ENCODE measurements around the gene TFCP2. TPM values are rescaled to one million over a fixed set of nuclear protein-coding genes. Genes with fewer than 3 reads are reported as not detected.

TFCP2 gene
- total RNA-seq, 2 donors from 2014 or later = 8.6 to 9.6 TPM

- peak overlapping the region; percentile 72 to 88 for H3K4me3 ChIP-seq
- H3K4me1 ChIP-seq = peaks cover 0 to 20% of the 10 kb centered on the region in 2 donors
- H3K27ac ChIP-seq = no peak overlapping the region
- H3K36me3 ChIP-seq = peaks cover 29% of the 10 kb centered on the region
- no peak for TF ChIP-seq CTCF (IDR thresholded peaks at IDR 0.05)
- DNase-seq (ENCODE audit: low spot score) = no peak
- no peaks in the 10 kb centered on the region for H3K9me3 ChIP-seq
- no peaks in the 10 kb centered on the region for H3K27me3 ChIP-seq
Observed at GRCh38 chr12:51049525-51049924, 123.4 kb downstream of the TFCP2 start.

- Histone ChIP-seq H3K9me3 (no peaks in the 10 kb centered on the region), H3K36me3 (peaks cover 21% of the 10 kb centered on the region), H3K27ac (peak overlapping the region; percentile 96 to 99), H3K4me3 (peak overlapping the region; percentile 72 to 88), H3K4me1 (peaks cover 0 to 20% of the 10 kb centered on the region in 2 donors), H3K27me3 (no peaks in the 10 kb centered on the region)
- TF ChIP-seq CTCF (IDR thresholded peaks at IDR 0.05) = no peak
- DNase-seq (ENCODE audit: low spot score) = no peak
Observed at GRCh38 chr12:51048661-51049251, 124.2 kb downstream of the TFCP2 start.

- peak; percentile 83 to 96 for TF ChIP-seq CTCF (IDR thresholded peaks at IDR 0.05)
- peak; percentile 97 for DNase-seq (ENCODE audit: low spot score)
- H3K27me3 ChIP-seq = no peaks in the 10 kb centered on the region
- no peaks in the 10 kb centered on the region for H3K9me3 ChIP-seq
- H3K4me1 ChIP-seq = peaks cover 0 to 20% of the 10 kb centered on the region in 2 donors
- peak within 1 kb of the TSS; percentile 72 to 88 for H3K4me3 ChIP-seq
- peaks cover 13% of the 10 kb centered on the region for H3K36me3 ChIP-seq
- H3K27ac ChIP-seq = peak within 1 kb of the TSS; percentile 96 to 99
Observed at GRCh38 chr12:51047655-51048540, 125.0 kb downstream of the TFCP2 start, which contains the start of gene LETMD1. LETMD1 (plus strand) TSS chr12:51048327; CDS start chr12:51048357, 30 bp downstream.

Other genes starting within 250 kb of the TFCP2 start
- gene HIGD1C, start 220.6 kb downstream of the TFCP2 start, total RNA-seq = not detected
- gene SLC11A2, start 146.8 kb downstream of the TFCP2 start, total RNA-seq = 10 to 100 TPM; 25.5 to 40.9 TPM
- 10 to 100 TPM; 22.8 to 27.2 TPM for gene LETMD1, start 124.8 kb downstream of the TFCP2 start, total RNA-seq
- 10 to 100 TPM; 17.1 to 19.4 TPM for gene CSRNP2, start 89.5 kb downstream of the TFCP2 start, total RNA-seq
- 1 to 10 TPM; 3.0 to 6.0 TPM for gene POU6F1, start 44.9 kb upstream of the TFCP2 start, total RNA-seq
- 100 to 1,000 TPM; 193 to 309 TPM for gene DAZAP2, start 65.7 kb upstream of the TFCP2 start, total RNA-seq
- 1 to 10 TPM; 2.3 to 3.8 TPM for gene SMAGP, start 97.3 kb upstream of the TFCP2 start, total RNA-seq
- 1 to 10 TPM; 2.1 to 4.6 TPM for gene BIN2, start 151.0 kb upstream of the TFCP2 start, total RNA-seq
- gene CELA1, start 173.5 kb upstream of the TFCP2 start, total RNA-seq = not detected
- 1 to 10 TPM; 1.3 to 2.8 TPM for gene GALNT6, start 218.3 kb upstream of the TFCP2 start, total RNA-seq